ENCODE results near the gene SERAC1.

The SERAC1 gene

GRCh38 chr6:158122048-158122447, 46.0 kb downstream of the SERAC1 start:
- no peak for DNase-seq (ENCODE audit: low spot score)

GRCh38 chr6:158121335-158121734, 46.7 kb downstream of the SERAC1 start:
- no peak for DNase-seq (ENCODE audit: low spot score)

GRCh38 chr6:158118886-158119285, 49.2 kb downstream of the SERAC1 start:
- DNase-seq (ENCODE audit: low spot score), result no peak

- DNase-seq (ENCODE audit: low spot score), result no peak
Measured at GRCh38 chr6:158115508-158115907, 52.6 kb downstream of the SERAC1 start.

- no peak for DNase-seq (ENCODE audit: low spot score)
Measured at GRCh38 chr6:158115102-158115501, 53.0 kb downstream of the SERAC1 start.

GRCh38 chr6:158113802-158114201, 54.3 kb downstream of the SERAC1 start:
- no peak for DNase-seq (ENCODE audit: low spot score)

GRCh38 chr6:158111987-158112386, 56.1 kb downstream of the SERAC1 start:
- DNase-seq (ENCODE audit: low spot score), result no peak

- DNase-seq (ENCODE audit: low spot score), result no peak
Measured at GRCh38 chr6:158110986-158111385, 57.1 kb downstream of the SERAC1 start.

GRCh38 chr6:158109748-158110147, 58.3 kb downstream of the SERAC1 start:
- DNase-seq (ENCODE audit: low spot score), result no peak

GRCh38 chr6:158104696-158105095, 63.4 kb downstream of the SERAC1 start:
- DNase-seq (ENCODE audit: low spot score), result no peak

- DNase-seq (ENCODE audit: low spot score), result no peak
Measured at GRCh38 chr6:158103228-158103627, 64.8 kb downstream of the SERAC1 start.

GRCh38 chr6:158095671-158096070, 72.4 kb downstream of the SERAC1 start:
- DNase-seq (ENCODE audit: low spot score), result no peak

- no peak for DNase-seq (ENCODE audit: low spot score)
Measured at GRCh38 chr6:158095031-158095430, 73.0 kb downstream of the SERAC1 start.

- DNase-seq (ENCODE audit: low spot score), result no peak
Measured at GRCh38 chr6:158092806-158093205, 75.3 kb downstream of the SERAC1 start.

GRCh38 chr6:158087224-158087867, 80.7 kb downstream of the SERAC1 start:
- no peak for DNase-seq (ENCODE audit: low spot score)

GRCh38 chr6:158086504-158087223, 81.4 kb downstream of the SERAC1 start:
- DNase-seq (ENCODE audit: low spot score), result no peak

GRCh38 chr6:158086054-158086503, 82.0 kb downstream of the SERAC1 start:
- DNase-seq (ENCODE audit: low spot score), result no peak

- DNase-seq (ENCODE audit: low spot score), result no peak
Measured at GRCh38 chr6:158085261-158086053, 82.6 kb downstream of the SERAC1 start.

- DNase-seq (ENCODE audit: low spot score), result no peak
Measured at GRCh38 chr6:158083455-158084325, 84.4 kb downstream of the SERAC1 start.

- DNase-seq (ENCODE audit: low spot score), result no peak
Measured at GRCh38 chr6:158081657-158081935, 86.5 kb downstream of the SERAC1 start.

- no peak for DNase-seq (ENCODE audit: low spot score)
Measured at GRCh38 chr6:158080849-158081656, 87.0 kb downstream of the SERAC1 start.
